NAMALWA (cell line): ENCODE results near the gene CARNS1.
A peak's percentile ranks its signal among the peaks of the same experiment; 100 is the strongest.
"Not testable (repeated sequence)": the region's sequence is repeated elsewhere in the genome, so short reads cannot be mapped to it uniquely, and the experiment has no call there.

ENCODE experiments used
- DNase-seq: peaks from one replicate; pipeline ENCODE4 v3.0.0-alpha.2; 2015; ENCODE audit warnings: low spot score

The CARNS1 gene

GRCh38 chr11:67409781-67410368 lies 5.6 kb upstream of the CARNS1 start:
- peak; percentile 56 for DNase-seq

GRCh38 chr11:67410369-67410831 lies 5.1 kb upstream of the CARNS1 start:
- DNase-seq = no peak

DNA sequence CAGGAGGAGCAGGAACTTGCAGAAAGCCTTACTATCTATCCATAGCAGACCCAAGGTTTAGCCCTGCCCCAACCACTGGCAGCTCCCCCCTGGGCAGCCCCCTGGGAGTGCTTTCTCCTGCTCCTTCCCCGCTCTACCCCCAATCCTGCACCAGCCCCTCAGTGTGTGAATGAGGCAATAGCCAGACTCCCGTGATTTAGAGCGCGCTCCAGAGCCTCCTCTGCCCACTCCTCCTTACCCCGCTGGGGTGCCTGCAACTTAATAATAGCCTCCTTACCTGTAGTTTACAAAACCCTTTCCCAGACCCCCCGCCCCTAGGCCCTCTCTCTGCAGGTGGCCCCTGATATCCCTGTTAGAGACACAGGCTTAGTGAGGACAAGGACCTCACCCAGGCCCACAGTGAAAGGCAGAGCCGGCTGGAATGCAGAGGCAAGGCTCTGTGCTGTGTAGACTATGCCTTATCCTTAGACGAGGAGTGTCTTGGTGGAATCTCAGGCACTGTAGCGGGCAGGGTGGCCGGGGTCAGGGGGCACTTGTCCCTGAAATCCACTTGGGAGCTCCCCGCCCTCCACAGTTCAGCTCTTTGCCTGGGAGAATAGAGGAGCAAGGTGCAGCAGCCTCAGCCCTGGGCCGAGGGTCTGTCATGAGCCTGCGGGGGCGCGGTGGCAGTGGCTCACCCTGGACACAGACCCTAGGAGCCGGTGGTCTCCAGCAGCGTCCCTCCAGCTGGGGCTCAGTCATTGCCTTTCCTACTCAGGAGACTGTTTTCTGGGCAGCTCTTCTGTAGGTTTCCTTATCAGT lies 4.3 kb upstream of the CARNS1 start:
- DNase-seq = no peak

DNA sequence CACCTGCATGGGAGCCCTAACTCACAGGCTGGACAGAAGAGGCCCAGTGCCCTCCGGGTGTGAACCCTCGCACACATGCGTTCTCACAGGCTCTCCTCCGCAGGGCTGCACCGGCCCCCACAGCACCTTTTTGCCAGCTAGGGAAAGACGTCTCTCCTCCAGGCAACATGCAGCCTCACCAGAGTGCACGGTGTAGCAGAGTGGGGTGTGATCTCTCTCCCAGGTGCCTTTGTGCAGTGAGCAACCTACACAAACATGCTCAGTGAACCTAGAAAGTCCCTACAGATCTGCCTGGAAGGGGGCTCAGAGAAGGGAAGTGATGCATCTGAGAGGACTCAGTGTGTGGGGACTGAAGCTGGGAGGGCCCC lies 3.7 kb upstream of the CARNS1 start:
- DNase-seq = peak; percentile 53

DNA sequence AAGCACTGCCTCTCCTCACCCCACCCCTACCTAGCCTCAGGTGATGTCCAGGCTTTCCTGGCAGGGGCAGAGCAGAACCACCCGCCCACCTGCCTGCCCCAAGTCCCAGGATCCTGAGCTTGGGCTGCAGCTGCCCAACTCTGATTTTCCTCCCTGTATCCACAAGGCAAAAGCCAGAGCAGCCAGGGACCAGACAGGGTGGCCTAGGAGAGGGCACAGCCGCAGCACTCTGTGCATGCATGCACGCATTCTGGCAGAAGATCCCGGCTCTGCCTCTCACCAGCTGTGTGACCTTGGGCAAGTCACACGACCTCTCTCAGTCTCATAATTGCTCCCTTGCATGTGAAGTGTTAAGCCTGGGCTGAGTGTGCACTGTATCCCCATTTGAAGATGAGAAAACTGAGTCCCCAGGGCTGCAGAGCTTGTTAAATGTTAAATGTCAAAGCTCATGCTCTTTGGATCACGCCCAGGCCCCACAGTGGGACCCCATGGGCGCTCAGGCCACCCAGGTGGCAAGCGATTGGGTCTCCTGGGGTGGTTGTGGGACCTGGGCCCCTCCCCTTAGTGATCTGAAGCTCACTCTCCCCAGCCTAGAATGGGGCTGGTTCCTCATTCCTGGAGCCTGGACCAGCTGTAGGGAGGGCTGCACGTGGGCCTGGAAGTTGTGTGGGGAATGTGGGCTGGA lies 2.8 kb upstream of the CARNS1 start:
- DNase-seq = no peak

GRCh38 chr11:67413266-67413849 lies 2.1 kb upstream of the CARNS1 start:
- DNase-seq = no peak

GRCh38 chr11:67416416-67417335 lies 1.2 kb downstream of the CARNS1 start:
- peak; percentile 54 for DNase-seq

- DNase-seq = no peak
Measured at GRCh38 chr11:67417425-67417824, 1.9 kb downstream of the CARNS1 start.

DNA sequence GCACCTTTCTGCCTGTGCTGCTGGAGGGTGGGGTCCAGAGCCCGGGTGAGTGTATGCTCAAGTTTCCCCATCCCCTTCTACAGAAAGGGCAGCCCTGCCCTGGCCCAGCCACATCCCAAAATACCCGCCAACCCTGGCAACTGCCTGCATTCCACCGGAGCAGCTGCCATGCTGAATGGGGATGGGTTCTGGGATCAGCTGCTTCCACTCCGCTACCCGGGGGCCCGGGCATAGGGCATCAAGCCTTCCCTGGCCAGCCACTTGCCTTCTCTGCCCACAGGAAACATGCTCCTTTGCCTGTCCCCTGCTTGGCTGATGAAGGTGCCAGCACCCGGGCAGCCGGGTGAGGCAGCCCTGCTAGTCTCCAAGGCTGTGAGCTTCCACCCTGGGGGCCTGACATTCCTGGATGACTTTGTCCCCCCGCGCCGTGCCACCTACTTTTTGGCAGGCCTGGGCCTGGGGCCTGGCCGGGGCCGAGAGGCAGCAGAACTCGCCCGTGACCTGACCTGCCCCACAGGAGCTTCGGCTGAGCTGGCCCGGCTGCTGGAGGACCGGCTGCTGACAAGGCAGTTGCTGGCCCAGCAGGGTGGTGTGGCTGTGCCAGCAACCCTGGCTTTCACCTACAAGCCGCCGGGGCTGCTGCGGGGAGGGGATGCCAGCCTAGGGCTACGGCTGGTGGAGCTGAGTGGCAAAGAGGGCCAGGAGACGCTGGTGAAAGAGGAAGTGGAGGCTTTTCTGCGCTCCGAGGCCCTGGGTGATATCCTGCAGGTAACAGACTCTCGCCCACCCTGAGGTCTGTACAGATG lies 3.2 kb downstream of the CARNS1 start:
- DNase-seq = peak; percentile 63

DNA sequence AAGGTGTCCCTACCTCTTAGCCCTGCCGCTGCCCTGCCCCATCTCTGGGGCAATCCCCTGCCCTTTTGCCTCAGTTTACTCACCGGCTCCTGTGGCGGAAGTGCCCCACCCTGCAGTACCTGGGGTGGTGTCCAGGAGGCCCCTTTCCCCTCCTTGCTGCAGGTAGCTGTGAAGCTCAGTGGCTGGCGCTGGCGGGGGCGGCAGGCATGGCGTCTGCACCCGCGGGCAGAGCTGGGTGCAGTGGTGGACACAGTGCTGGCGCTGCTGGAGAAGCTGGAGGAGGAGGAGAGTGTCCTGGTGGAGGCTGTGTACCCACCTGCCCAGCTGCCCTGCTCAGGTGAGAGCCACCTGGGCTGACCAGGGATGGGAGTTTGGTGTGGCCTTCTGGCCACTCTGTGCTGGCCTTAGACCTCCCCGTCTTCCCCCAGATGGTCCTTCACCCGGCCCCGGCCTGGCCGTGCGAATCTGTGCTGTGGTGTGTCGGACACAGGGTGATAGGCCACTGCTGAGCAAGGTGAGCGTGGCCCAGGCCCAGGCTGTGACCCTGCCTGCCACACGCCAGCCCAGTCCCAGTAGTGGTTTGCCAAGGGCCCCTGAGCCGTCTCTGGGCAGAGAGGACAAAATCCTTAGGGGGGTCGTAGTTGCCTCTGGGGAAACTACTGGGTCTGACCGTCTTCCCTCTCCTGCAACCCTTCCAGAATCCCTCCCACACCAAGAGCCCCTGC lies 4.0 kb downstream of the CARNS1 start:
- no peak for DNase-seq

DNA sequence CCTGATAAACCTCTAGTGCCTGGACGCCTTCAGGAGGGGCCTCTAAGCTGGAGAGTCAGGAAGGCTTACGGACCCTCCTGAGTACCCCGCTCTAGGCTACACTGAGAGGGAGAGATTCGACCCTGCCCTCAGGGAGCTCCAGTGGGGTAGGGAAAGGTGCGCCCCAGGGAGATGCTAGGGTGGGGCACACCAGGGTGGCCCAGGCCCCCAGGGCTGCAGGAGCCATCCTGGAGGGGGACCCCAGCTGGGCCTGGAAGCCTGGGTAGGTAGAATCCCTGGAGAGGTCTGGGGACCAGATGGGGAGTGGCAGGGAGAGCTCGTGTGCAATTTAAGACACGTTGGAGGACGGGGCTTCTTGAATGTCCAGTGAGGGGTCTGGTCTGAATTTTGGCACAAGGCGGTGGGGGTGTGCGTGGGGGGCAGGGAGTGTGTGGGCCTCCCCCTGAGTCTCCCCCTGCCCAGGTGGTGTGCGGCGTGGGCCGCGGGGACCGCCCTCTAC lies 4.7 kb downstream of the CARNS1 start:
- no peak for DNase-seq

DNA sequence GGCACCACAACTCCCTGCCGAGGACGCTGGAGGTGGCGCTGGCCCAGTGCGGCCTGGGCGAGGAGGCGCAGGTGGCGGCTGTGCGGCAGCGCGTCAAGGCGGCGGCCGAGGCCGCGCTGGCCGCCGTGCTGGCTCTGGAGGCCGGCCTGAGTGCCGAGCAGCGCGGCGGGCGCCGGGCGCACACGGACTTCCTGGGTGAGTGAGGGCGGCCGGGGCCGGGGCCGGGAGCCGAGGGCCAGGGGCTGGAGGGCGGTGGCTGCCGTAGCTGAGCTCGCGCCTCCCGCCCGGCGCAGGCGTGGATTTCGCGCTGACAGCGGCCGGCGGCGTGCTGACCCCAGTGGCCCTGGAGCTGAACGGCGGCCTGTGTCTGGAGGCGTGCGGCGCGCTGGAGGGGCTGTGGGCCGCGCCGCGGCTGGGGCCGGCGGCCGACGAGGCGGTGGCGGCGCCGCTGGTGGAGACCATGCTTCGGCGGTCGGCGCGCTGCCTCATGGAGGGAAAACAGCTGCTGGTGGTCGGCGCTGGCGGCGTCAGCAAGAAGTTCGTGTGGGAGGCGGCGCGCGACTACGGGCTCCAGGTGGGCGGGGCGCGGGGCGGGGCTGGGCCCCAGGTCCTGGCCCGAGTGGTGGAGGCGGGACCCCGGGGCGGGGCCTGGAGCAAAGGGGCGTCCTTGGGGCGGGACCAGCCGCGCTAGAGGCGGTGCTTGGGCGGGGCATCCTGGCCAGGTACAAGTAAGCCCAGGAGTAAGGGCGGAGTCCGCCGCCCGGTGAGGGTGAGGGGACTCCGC lies 5.4 kb downstream of the CARNS1 start:
- peak; percentile 94 for DNase-seq

- DNase-seq = no peak
Measured at GRCh38 chr11:67421430-67422031, 6.1 kb downstream of the CARNS1 start.

DNA sequence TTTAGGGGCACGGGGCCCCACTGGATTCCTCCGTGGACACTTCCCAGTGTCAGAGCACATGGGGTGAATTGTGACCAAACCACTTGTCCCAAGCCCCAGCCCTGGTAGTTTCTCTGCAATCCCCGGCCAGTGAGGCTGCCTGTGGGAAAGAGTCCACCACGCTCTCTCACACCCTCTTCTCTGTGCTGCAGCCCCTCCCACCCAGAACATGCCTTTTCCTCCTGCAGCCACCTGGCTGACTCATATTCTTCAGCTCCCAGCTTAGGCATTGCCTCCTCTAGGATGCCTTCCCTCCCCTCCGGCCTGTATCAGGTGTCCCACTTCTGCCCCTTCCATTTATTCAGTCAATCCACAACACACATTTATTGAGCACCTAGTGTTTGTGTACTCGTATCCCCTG lies 7.4 kb downstream of the CARNS1 start:
- DNase-seq = no peak

DNA sequence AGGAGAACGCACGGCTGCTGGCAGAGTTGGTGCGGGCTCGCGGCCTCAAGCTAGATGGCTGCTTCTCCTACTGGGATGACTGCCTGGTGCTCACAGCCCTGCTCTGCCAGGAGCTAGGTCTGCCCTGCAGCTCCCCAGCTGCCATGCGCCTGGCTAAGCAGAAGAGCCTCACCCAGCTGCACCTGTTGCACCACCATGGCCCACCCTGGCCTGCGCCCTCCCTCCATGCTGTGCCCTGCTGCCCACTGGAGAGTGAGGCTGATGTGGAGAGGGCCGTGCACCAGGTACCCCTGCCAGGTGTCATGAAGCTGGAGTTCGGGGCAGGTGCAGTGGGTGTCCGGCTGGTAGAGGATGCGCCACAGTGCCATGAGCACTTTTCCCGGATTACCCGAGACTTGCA lies 8.0 kb downstream of the CARNS1 start:
- no peak for DNase-seq

DNA sequence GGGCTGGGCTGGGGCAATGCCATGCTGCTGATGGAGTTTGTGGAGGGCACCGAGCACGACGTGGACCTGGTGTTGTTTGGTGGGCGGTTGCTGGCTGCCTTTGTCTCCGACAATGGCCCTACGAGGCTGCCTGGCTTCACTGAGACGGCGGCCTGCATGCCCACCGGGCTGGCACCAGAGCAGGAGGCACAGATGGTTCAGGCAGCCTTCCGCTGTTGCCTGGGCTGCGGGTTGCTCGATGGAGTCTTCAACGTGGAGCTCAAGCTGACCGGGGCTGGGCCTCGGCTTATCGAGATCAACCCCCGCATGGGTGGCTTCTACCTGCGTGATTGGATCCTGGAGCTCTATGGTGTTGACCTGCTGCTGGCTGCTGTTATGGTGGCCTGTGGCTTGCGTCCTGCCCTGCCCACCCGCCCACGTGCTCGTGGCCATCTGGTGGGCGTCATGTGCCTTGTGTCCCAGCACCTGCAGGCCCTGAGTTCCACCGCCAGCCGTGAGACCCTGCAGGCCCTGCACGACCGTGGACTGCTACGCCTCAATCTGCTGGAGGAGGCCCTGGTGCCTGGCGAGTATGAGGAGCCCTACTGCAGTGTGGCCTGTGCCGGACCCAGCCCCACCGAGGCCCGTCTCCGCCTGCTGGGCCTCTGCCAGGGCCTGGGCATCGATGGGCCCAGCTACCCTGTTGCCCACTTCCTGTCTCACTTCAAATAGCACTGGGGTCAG lies 8.6 kb downstream of the CARNS1 start:
- no peak for DNase-seq

DNA sequence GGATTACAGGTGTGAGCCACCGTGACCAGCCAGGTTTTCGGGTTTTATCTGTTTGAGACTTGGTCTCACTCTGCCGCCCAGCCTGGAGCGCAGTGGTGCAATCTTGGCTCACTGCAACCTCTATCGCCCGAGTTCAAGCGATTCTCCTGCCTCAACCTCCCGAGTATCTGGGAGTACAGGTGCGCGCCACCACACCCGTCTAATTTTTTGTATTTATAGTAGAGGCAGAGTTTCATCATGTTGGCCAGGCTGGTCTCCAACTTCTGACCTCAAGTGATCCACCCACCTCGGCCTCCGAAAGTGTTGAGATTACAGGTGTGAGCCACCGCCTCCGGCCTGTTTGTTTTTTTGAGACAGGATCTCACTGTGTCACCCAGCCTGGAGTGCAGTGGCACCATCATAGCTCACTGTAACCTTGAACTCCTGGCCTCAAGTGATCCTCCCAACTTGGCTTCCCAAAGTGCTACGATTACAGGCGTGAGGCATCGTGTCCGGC lies 11.9 kb downstream of the CARNS1 start:
- not testable (repeated sequence) for DNase-seq
